Activated CD4-positive, alpha-beta T cell treated with anti-CD3 and anti-CD28 coated beads, Interleukin-2, amount 10 ng/mL, durations not matched to agents 24 days and 14 days (primary cell): ENCODE results near the gene MARCHF9. TPM values are rescaled to one million over a fixed set of nuclear protein-coding genes. Genes with fewer than 3 reads are reported as not detected.
A peak's percentile ranks its signal among the peaks of the same experiment; 100 is the strongest.

Experiments
- DNase-seq: peaks from one replicate; pipeline ENCODE4 v3.0.0; 2022
- H3K27ac Mint-ChIP-seq: one replicate; pipeline ENCODE4 v1.8.0; 2022; ENCODE audit warnings: mild to moderate bottlenecking, mixed read lengths
- H3K27me3 Mint-ChIP-seq: one replicate; pipeline ENCODE4 v1.8.0; 2022; ENCODE audit warnings: mixed read lengths
- H3K36me3 Mint-ChIP-seq: one replicate; pipeline ENCODE4 v1.8.0; 2022; ENCODE audit warnings: low read depth, mild to moderate bottlenecking, mixed read lengths
- H3K4me1 Mint-ChIP-seq: one replicate; pipeline ENCODE4 v1.8.0; 2021; ENCODE audit warnings: mixed read lengths
- H3K4me3 Mint-ChIP-seq: one replicate; pipeline ENCODE4 v1.8.0; 2022; ENCODE audit warnings: mild to moderate bottlenecking, moderate library complexity, mixed read lengths
- H3K9me3 Mint-ChIP-seq: one replicate; pipeline ENCODE4 v1.8.0; 2021; ENCODE audit warnings: mixed read lengths
- intact Hi-C: fragments of 100-400 bp; cut with micrococcal nuclease; formaldehyde crosslinking; loops from one replicate; pipeline ENCODE4 v1.15.1; 2023
- total RNA-seq: library from RNA; stranded (reverse); gene quantifications from 2 replicates; pipeline ENCODE4 v1.2.3, GENCODE V29; 2022

Gene MARCHF9
- total RNA-seq, 1 donor from 2014 or later: 21.6 TPM

DNA sequence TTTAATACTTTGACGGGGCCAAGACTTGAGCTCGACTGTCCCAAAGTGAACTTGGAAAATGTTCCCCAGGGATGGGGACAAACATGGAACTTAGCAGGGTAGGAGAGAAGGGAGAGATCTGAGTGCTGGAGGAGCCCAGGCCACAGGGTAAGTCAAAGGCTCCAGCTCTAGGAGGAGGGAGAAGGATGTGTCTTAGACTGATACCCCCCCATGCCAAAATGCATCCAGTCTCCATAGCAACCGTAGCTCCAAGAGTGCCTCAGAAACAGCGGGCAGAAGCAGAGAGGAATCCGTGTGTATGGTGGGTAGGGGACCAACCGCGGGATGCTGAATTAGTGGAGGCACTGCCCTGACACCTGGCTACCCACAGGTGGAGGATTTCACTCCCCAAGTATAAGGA lies 15.5 kb upstream of the MARCHF9 start:
- H3K9me3 Mint-ChIP-seq: no peaks in the 10 kb centered on the region
- H3K4me3 Mint-ChIP-seq: peak overlapping the region; percentile 59
- no peaks in the 10 kb centered on the region for H3K27me3 Mint-ChIP-seq
- DNase-seq: no peak
- intact Hi-C loops: no loop called here
- H3K4me1 Mint-ChIP-seq: peaks cover 41% of the 10 kb centered on the region
- peaks cover 23% of the 10 kb centered on the region for H3K36me3 Mint-ChIP-seq
- peak overlapping the region; percentile 74 for H3K27ac Mint-ChIP-seq

DNA sequence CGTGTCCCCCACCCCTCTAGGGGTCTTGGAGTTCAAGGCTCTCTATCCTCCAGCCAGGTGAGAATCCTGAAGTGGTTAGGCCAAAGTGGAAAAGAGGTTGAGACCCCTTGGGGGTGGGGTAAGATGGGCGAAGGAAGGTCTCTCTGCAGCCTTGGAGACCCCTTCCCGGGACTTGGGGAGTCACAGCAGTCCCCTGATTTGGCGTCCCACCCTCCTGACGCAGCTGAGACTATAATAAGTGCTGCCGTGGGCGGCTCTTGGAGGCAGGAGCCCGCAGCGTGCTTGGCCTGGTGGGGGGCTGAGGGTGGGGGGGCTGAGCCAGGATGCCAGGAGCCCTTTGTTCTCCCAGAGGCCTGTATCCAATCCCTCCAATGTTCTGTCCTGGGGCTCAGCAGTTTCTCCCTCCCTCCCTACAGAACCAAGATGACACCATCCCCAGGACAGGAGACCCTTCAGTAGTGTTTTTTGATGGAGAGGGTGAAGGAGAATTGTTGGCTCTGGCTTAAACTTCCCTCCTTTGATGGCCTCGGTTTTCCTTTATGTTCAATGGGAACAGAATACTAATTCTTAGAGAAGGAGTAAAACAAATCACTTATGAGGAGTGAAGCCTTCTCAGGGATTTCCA lies 14.9 kb upstream of the MARCHF9 start:
- intact Hi-C loops: loop anchor here (5.0 to 10.0 kb wide), 3 partner anchors 263 to 675 kb away; partner anchors contain the start of gene ARHGAP9
- H3K4me1 Mint-ChIP-seq: peaks cover 41% of the 10 kb centered on the region
- H3K27me3 Mint-ChIP-seq: no peaks in the 10 kb centered on the region
- peaks cover 20% of the 10 kb centered on the region for H3K36me3 Mint-ChIP-seq
- no peaks in the 10 kb centered on the region for H3K9me3 Mint-ChIP-seq
- H3K4me3 Mint-ChIP-seq: peak overlapping the region; percentile 90
- H3K27ac Mint-ChIP-seq: peak overlapping the region; percentile 29
- no peak for DNase-seq

DNA sequence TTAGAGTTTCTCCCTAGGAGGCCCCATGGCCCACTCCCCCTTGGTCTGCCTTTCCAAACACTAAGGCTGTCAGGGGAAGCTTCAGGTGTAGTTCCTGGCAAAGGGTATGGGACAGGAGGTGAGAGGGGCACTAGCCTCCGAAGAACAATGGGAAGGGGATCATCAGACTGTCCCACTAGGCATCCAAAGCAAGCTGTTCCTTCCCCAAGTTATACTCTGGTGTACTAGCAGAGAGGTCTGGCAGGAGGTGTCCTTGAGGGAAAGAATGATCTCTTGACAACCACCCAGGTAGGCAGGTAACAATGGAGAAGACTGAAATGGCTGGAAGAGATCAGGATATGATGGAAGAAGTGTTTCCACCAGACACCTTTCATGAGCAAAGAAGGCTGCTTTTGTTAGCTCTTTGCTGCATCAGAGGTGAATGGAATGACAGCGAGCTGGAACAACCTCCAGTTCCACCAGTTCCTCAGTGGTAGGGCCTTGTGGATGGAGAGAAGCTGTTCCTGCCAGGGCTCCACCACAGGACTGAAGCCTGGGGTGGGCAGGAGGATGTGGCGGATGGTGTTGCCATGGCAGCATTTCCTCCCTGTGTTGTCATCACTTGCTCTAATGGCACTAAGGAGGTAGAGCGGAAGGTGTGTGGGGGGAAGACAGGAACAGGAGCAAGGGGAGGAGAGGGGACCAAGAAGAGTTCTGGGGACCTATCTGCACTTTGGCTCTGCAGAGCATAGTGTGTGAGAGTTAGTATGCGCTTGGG lies 14.1 kb upstream of the MARCHF9 start:
- Mint-ChIP-seq H3K4me1 (peaks cover 46% of the 10 kb centered on the region), H3K4me3 (peak overlapping the region; percentile 90), H3K9me3 (no peaks in the 10 kb centered on the region), H3K27ac (peak overlapping the region; percentile 87), H3K27me3 (no peaks in the 10 kb centered on the region), H3K36me3 (peaks cover 20% of the 10 kb centered on the region)
- intact Hi-C loops: loop anchor here (5.0 to 10.0 kb wide), 3 partner anchors 264 to 676 kb away; partner anchors contain the start of gene ARHGAP9
- DNase-seq: peak; percentile 95

DNA sequence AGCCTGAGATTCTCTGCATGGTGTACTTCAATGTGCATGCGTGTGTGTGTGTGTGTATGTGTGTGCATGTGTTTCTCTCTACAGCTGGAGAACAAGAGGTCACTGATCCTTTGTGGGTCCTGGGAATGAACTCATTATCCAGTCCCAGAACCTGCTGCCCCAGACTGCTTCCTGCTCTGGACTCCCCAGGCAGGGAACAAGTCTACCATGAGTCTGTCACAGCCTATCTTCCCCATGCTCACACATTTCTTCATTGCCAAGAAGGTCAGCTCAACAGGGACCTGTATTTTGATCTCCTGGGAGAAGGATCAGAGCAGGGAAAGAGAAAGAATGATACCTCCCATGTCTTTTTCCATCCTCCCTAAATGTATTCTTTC lies 13.5 kb upstream of the MARCHF9 start:
- Mint-ChIP-seq H3K4me3 (peak overlapping the region; percentile 90), H3K4me1 (peaks cover 51% of the 10 kb centered on the region), H3K27ac (peak overlapping the region; percentile 87), H3K9me3 (no peaks in the 10 kb centered on the region), H3K27me3 (no peaks in the 10 kb centered on the region), H3K36me3 (peaks cover 23% of the 10 kb centered on the region)
- no peak for DNase-seq
- intact Hi-C loops: loop anchor here (5.0 to 10.0 kb wide), 3 partner anchors 264 to 677 kb away; partner anchors contain the start of gene ARHGAP9

DNA sequence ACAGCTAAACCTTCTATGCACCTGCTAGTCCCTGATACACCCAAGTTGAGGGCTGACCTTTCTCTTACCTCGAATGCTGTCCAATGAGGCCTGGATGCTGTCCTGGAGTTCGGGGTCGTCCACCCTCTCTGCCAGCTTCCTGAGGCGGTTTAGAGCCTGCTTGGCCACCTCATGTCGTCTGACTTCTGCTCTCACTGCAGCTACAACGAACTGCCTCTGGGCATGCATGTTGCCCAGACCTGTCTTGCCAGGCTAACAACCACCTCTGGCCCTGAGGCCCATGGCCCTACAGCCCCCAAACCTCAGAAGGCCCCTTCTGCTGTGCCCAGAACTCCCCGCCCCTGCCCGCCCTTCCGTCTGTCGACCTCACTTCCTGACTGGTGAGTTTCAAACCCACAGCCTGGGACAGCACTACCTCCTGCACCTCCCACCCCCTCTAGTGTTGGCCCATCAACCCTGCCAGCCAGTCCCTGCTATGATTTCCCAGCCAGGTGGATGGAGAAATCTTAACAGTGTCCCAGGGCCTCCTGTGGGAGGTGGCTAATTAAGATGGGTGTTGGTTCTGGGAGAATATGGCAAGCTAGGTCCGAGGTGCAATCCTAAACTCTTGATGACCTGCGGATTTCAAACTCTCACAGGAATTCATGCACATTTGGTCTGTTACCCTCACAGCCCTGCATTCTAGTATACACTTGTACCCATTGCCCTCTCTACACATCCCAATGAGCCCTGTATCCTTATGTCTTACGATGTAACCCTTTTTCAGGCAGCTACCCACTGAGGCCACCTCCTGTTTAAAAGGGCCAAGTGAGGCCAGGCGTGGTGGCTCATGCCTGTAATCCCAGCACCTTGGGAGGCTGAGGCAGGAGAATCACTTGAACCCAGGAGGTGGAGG lies 12.8 kb upstream of the MARCHF9 start:
- H3K4me1 Mint-ChIP-seq: peaks cover 51% of the 10 kb centered on the region
- H3K27me3 Mint-ChIP-seq: no peaks in the 10 kb centered on the region
- H3K9me3 Mint-ChIP-seq: no peaks in the 10 kb centered on the region
- peak overlapping the region; percentile 87 for H3K27ac Mint-ChIP-seq
- DNase-seq: peak; percentile 93
- intact Hi-C loops: loop anchor here (1.0 to 10.0 kb wide), 4 partner anchors 159 to 677 kb away; partner anchors contain the start of gene ARHGAP9
- H3K36me3 Mint-ChIP-seq: peaks cover 23% of the 10 kb centered on the region
- peak overlapping the region; percentile 90 for H3K4me3 Mint-ChIP-seq

DNA sequence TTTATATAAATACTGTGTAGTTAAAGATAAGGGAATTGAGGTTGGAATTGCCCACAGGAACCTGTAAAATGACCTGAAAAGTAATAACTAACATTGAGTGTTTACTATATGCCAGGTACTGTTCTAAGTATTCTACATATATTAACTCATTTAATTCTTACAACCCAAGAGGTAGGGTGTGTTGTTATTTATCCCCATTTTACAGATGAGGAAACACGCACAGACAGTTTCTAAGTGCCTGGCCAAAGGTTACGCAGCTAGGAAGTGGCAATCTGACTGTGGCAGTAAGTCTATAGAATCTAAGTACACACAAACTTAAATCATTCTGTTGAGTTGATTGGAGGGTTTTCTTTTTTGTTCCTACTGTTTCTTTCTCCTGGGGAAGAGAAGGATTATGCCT lies 11.1 kb upstream of the MARCHF9 start:
- Mint-ChIP-seq H3K4me3 (peak overlapping the region; percentile 94), H3K36me3 (peaks cover 35% of the 10 kb centered on the region), H3K4me1 (peaks cover 54% of the 10 kb centered on the region), H3K27me3 (no peaks in the 10 kb centered on the region), H3K27ac (peak overlapping the region; percentile 90), H3K9me3 (no peaks in the 10 kb centered on the region)
- intact Hi-C loops: loop anchor here (1.0 to 10.0 kb wide), 6 partner anchors 9 to 679 kb away; partner anchors contain the start of genes ARHGAP9, B4GALNT1 and CDK4
- no peak for DNase-seq

DNA sequence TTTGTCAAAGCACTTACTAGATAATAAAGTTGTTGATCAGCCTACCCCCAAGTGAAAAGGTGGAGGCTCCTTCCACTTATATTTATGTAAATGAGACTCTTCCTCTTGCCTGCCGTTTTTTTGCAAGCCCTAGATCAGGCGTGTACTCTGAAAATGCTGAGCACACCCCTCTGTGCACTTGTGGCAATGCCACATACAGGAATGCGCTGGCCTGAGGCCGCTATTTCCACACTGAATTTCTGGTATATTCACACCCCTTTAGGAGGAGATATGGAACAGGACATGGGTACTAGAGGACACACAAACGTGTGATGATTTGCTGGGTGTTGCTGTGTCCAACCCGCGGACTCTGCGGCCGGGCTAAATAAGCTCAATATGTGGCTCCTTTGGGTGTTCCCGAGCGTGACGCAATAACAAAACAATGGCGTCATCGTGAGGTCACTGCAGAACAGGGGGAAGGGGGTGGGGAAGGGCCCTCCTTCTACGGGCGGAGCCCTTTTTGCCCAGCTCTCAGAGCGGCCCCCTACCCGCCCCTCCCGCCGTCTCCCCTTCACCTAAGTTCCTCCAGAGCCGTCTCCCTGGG lies 10.6 kb upstream of the MARCHF9 start:
- DNase-seq: peak; percentile 93
- Mint-ChIP-seq H3K36me3 (peaks cover 37% of the 10 kb centered on the region), H3K27ac (peak overlapping the region; percentile 90), H3K9me3 (no peaks in the 10 kb centered on the region), H3K27me3 (no peaks in the 10 kb centered on the region), H3K4me1 (peaks cover 50% of the 10 kb centered on the region), H3K4me3 (peak overlapping the region; percentile 94)
- intact Hi-C loops: loop anchor here (1.0 to 10.0 kb wide), 6 partner anchors 8 to 679 kb away; partner anchors contain the start of genes ARHGAP9, B4GALNT1 and CDK4

DNA sequence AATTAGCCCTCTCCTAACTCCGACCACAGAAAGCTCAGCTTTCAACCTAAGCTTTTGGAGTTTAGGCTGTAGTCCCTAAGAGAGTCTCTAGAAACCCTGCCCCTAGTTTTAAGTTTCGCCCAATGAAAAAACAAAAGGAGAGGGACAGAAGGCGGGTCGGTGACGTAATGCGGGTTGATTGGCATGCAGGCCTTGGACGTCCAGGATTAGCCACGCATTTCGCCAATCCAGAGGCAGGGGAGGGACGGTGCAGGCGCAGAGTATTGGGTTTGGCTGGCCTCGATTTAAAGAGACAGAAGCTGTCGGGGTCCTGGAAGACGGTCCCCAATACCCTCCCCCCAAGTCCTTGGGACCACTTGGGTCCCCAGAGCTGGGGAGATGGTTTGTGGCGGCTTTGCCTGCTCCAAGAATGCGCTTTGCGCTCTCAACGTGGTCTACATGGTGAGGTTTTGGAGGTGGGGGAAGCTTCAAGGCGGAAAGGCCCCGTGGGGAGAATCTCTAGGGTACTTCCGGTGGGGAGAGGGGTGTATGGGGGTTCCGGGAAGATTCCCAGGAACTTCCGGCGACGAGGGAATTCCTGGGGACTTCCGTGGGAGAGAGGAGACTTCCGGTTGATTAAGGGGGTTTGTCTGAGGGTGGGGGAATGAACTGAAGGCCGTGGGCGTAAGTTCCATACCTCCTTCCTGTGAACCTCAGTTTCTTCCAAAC lies 10.0 kb upstream of the MARCHF9 start, which contains the start of gene TSPAN31:
TSPAN31 (plus strand) TSS at position 263 of the 708 bp plus-strand sequence; CDS start at position 379, 116 bp downstream.
- Mint-ChIP-seq H3K4me3 (peak within 1 kb of the TSS; percentile 94), H3K27me3 (no peaks in the 10 kb centered on the region), H3K36me3 (peaks cover 37% of the 10 kb centered on the region), H3K9me3 (no peaks in the 10 kb centered on the region), H3K4me1 (peaks cover 45% of the 10 kb centered on the region), H3K27ac (peak within 1 kb of the TSS; percentile 90)
- intact Hi-C loops: loop anchor here (1.0 to 10.0 kb wide), 6 partner anchors 7 to 680 kb away; partner anchors contain the start of genes ARHGAP9, B4GALNT1 and CDK4
- DNase-seq: peak; percentile 98

DNA sequence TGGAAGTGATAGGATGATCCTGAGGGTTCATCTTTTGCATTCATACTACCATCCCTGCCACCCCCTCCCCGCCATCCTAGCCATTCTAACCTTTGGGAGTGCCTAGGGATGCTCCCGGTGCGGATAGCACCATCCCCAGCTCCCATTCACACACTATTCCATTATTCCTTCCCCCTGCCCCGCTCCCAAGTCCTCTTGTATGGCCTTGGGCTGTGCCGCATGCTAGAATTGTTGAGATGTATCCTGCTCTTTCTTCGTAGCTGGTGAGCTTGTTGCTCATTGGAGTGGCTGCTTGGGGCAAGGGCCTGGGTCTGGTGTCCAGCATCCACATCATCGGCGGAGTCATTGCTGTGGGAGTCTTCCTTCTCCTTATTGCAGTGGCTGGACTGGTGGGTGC lies 9.4 kb upstream of the MARCHF9 start:
- intact Hi-C loops: loop anchor here (2.0 to 10.0 kb wide), 2 partner anchors 113 to 681 kb away; partner anchors contain the start of gene B4GALNT1
- no peaks in the 10 kb centered on the region for H3K9me3 Mint-ChIP-seq
- peak overlapping the region; percentile 90 for H3K27ac Mint-ChIP-seq
- H3K27me3 Mint-ChIP-seq: no peaks in the 10 kb centered on the region
- H3K36me3 Mint-ChIP-seq: peaks cover 42% of the 10 kb centered on the region
- DNase-seq: no peak
- H3K4me3 Mint-ChIP-seq: peak overlapping the region; percentile 94
- peaks cover 47% of the 10 kb centered on the region for H3K4me1 Mint-ChIP-seq

DNA sequence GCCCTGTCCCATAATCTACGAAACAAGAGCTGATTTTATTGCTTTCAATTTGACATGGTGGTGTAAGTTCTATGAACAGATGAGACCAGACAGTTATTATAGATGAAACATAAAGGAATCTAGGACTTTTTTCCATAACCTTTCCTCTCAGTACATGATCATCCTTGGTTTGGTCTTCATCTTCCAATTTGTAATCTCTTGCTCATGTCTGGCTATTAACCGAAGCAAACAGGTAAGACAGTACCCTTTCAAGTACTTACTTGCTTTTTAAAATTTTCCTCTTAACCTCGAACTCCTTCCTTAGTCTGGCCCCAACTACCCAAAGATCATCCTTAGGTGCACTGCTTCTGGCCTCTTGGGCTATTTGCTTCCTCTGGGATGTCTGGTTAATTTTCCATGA lies 8.9 kb upstream of the MARCHF9 start:
- no peak for DNase-seq
- Mint-ChIP-seq H3K4me3 (peak overlapping the region; percentile 94), H3K27ac (peak overlapping the region; percentile 90), H3K9me3 (no peaks in the 10 kb centered on the region), H3K36me3 (peaks cover 47% of the 10 kb centered on the region), H3K27me3 (no peaks in the 10 kb centered on the region), H3K4me1 (peaks cover 46% of the 10 kb centered on the region)
- intact Hi-C loops: loop anchor here (10.0 kb wide), 1 partner anchor 681 kb away; no protein-coding TSS in a partner anchor

DNA sequence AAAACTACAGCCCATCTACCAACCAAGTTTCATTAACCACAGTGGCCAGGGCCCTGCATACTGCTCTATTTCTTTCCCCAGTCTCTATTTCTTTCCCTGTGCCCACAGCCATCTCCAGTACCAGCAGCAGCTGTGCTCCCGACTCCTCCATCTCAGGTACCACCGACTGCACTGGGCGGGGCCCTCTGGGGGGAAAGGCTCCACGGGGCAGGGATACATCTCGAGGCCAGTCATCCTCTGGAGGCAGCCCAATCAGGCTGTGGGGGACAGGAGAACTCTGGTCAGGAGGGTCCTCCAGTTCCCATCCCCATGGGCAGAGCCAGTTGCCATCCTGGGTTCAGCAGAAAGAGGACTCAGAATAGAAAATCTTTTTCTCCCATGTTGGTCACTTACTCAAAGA lies 5.8 kb upstream of the MARCHF9 start:
- H3K27ac Mint-ChIP-seq: no peak overlapping the region
- H3K36me3 Mint-ChIP-seq: peaks cover 60% of the 10 kb centered on the region
- intact Hi-C loops: loop anchor here (10.0 kb wide), 1 partner anchor 684 kb away; no protein-coding TSS in a partner anchor

More for the DNA sequence above, 5.8 kb upstream of the MARCHF9 start:
- no peak overlapping the region for H3K4me3 Mint-ChIP-seq
- no peaks in the 10 kb centered on the region for H3K9me3 Mint-ChIP-seq
- peaks cover 60% of the 10 kb centered on the region for H3K4me1 Mint-ChIP-seq
- H3K27me3 Mint-ChIP-seq: no peaks in the 10 kb centered on the region
- DNase-seq: no peak
